Transverse colon (tissue), 4 donors: ENCODE results near the gene ZNF554.

Experiments used
- CTCF ChIP-seq, 5 experiments: fragments of 200-600 bp in 3 of 5; fragments of 450-650 bp in 2 of 5; sonication (generic) in 3 of 5; IDR thresholded peaks; 1 replicate in 2 of 5; 2 replicates in 3 of 5; pipeline ENCODE4 v1.5.1; 2016 to 2017; ENCODE audit warnings: antibody characterized with exemption in 5 of 5, inconsistent platforms in 3 of 5, mild to moderate bottlenecking in 2 of 5, moderate library complexity in 1 of 5
- EP300 ChIP-seq: sonication (generic); formaldehyde crosslinking; IDR thresholded peaks from one replicate; pipeline ENCODE4 v1.6.1; 2017; ENCODE audit warnings: antibody characterized with exemption, low read depth
- POLR2A ChIP-seq: fragments of 450-650 bp; IDR thresholded peaks from one replicate; pipeline ENCODE4 v1.6.1; 2016; ENCODE audit warnings: antibody characterized with exemption, mild to moderate bottlenecking, moderate library complexity
- POLR2AphosphoS5 ChIP-seq, 3 donors: sonication (generic); formaldehyde crosslinking; IDR thresholded peaks; one replicate each; pipeline ENCODE4 v1.6.1; 2016; ENCODE audit warnings: antibody characterized with exemption in 3 of 3

- no peak for TF ChIP-seq CTCF (IDR thresholded peaks at IDR 0.05)
- no peak for TF ChIP-seq POLR2AphosphoS5 (IDR thresholded peaks at IDR 0.05)
- TF ChIP-seq POLR2A: no peak
- no peak for TF ChIP-seq EP300
These were observed 45.8 kb downstream of the ZNF554 start for GRCh38 chr19:2865334-2866100.
